ENCODE data around the gene GLRX3. TPM values are rescaled to one million over a fixed set of nuclear protein-coding genes. Genes with fewer than 3 reads are reported as not detected.

The GLRX3 gene
- total and polyA plus RNA-seq, 9 donors, result 25.5 to 62.3 (median 46.1) TPM

GRCh38 chr10:130167707-130168106 lies 31.5 kb downstream of the GLRX3 start:
- H3K27me3 ChIP-seq, result no peaks in the 10 kb centered on the region
- DNase-seq, result no peak
- no peak overlapping the region for H3K4me3 ChIP-seq
- no peaks in the 10 kb centered on the region for H3K36me3 ChIP-seq
- intact Hi-C loops (cut with DNase I), result no loop called here
- no peaks in the 10 kb centered on the region for H3K9me3 ChIP-seq
- TF ChIP-seq POLR2A (IDR thresholded peaks at IDR 0.05) (no peak), EP300 (IDR thresholded peaks at IDR 0.05) (no peak), CTCF (IDR thresholded peaks at IDR 0.05) (no peak)
- no peak overlapping the region for H3K27ac ChIP-seq
- H3K4me1 ChIP-seq (ENCODE audit: insufficient read depth), result no peaks in the 10 kb centered on the region
- 94 to 95% (median 95%) methylated on average over 7 of the region's 7 CpGs for WGBS, 3 donors

- Histone ChIP-seq H3K27me3 (no peaks in the 10 kb centered on the region), H3K4me1 (ENCODE audit: insufficient read depth) (no peaks in the 10 kb centered on the region), H3K9me3 (no peaks in the 10 kb centered on the region), H3K27ac (no peak overlapping the region), H3K4me3 (no peak overlapping the region), H3K36me3 (no peaks in the 10 kb centered on the region)
- intact Hi-C loops (cut with DNase I), result no loop called here
- DNase-seq, result no peak
- WGBS, 3 donors, result 84 to 88% (median 86%) methylated on average over 9 of the region's 9 CpGs
- TF ChIP-seq EP300 (IDR thresholded peaks at IDR 0.05) (no peak), POLR2A (IDR thresholded peaks at IDR 0.05) (no peak), CTCF (IDR thresholded peaks at IDR 0.05) (no peak)
Observed at GRCh38 chr10:130169136-130169859, 33.1 kb downstream of the GLRX3 start.

DNA sequence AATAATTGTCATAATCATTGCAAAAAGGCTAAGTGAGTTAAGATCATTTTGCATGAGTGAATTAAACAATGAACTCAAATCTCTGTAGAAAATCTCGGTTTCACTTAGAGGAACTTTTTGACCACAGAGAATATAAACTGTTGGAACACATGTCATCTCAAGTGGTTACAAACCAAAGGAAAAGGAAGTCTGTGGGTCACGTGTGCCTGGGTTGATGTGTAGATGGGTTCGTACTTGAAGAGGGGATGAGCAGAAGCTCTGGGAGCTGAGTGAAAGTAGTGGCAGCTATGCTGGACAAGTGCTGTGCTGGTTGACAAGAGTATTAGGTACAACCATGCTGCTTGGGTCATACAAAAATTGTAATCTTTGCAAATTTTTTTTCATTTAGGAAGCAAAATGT lies 35.0 kb downstream of the GLRX3 start:
- H3K27me3 ChIP-seq, result no peaks in the 10 kb centered on the region
- intact Hi-C loops (cut with DNase I), result no loop called here
- 91 to 95% (median 93%) methylated on average over 3 of the region's 3 CpGs for WGBS, 3 donors
- no peak for DNase-seq
- no peaks in the 10 kb centered on the region for H3K4me1 ChIP-seq (ENCODE audit: insufficient read depth)
- H3K9me3 ChIP-seq, result no peaks in the 10 kb centered on the region
- TF ChIP-seq EP300 (IDR thresholded peaks at IDR 0.05) (no peak), CTCF (IDR thresholded peaks at IDR 0.05) (no peak), POLR2A (IDR thresholded peaks at IDR 0.05) (no peak)
- no peak overlapping the region for H3K4me3 ChIP-seq
- H3K36me3 ChIP-seq, result no peaks in the 10 kb centered on the region
- H3K27ac ChIP-seq, result no peak overlapping the region

GRCh38 chr10:130174328-130174727 lies 38.1 kb downstream of the GLRX3 start:
- WGBS, 3 donors, result 15 to 44% (median 22%) methylated on average over 2 of the region's 2 CpGs
- no peaks in the 10 kb centered on the region for H3K36me3 ChIP-seq
- no peak overlapping the region for H3K4me3 ChIP-seq
- H3K27me3 ChIP-seq, result no peaks in the 10 kb centered on the region
- H3K4me1 ChIP-seq (ENCODE audit: insufficient read depth), result no peaks in the 10 kb centered on the region
- TF ChIP-seq CTCF (IDR thresholded peaks at IDR 0.05) (no peak), POLR2A (IDR thresholded peaks at IDR 0.05) (no peak), EP300 (IDR thresholded peaks at IDR 0.05) (no peak)
- intact Hi-C loops (cut with DNase I), result no loop called here
- DNase-seq, result no peak
- H3K27ac ChIP-seq, result no peak overlapping the region
- no peaks in the 10 kb centered on the region for H3K9me3 ChIP-seq
